Osteocyte (in vitro differentiated cells): ENCODE results near the gene ATXN3L. TPM values are rescaled to one million over a fixed set of nuclear protein-coding genes. Genes with fewer than 3 reads are reported as not detected.
A peak's percentile ranks its signal among the peaks of the same experiment; 100 is the strongest.

ENCODE experiments used
- DNase-seq: peaks from one replicate; pipeline ENCODE4 v3.0.0; 2021; ENCODE audit warnings: mixed read lengths; ENCODE audit not compliant: unreplicated experiment; ENCODE audit errors: extremely low spot score
- H3K27ac Mint-ChIP-seq: one replicate; pipeline ENCODE4 v1.8.0; 2021; ENCODE audit warnings: mild to moderate bottlenecking, mixed read lengths; ENCODE audit not compliant: unreplicated experiment
- H3K27me3 Mint-ChIP-seq: one replicate; pipeline ENCODE4 v1.8.0; 2021; ENCODE audit warnings: mixed read lengths; ENCODE audit not compliant: unreplicated experiment
- H3K36me3 Mint-ChIP-seq: one replicate; pipeline ENCODE4 v1.8.0; 2021; ENCODE audit warnings: mixed read lengths; ENCODE audit not compliant: unreplicated experiment
- H3K4me1 Mint-ChIP-seq: one replicate; pipeline ENCODE4 v1.8.0; 2021; ENCODE audit warnings: mixed read lengths; ENCODE audit not compliant: unreplicated experiment
- H3K4me3 Mint-ChIP-seq: one replicate; pipeline ENCODE4 v1.8.0; 2021; ENCODE audit warnings: mild to moderate bottlenecking, moderate library complexity, mixed read lengths; ENCODE audit not compliant: unreplicated experiment
- H3K9me3 Mint-ChIP-seq: one replicate; pipeline ENCODE4 v1.8.0; 2021; ENCODE audit warnings: mixed read lengths; ENCODE audit not compliant: unreplicated experiment
- total RNA-seq: library from RNA; stranded (reverse); gene quantifications from 2 replicates; pipeline ENCODE4 v1.2.1, GENCODE V29; 2021
- TF ChIP-seq, protein P1 (sequence below): fragments of 200-600 bp; sonication (generic); IDR thresholded peaks from 2 replicates; pipeline ENCODE4 v1.5.0; 2021; ENCODE audit warnings: antibody characterized with exemption, mild to moderate bottlenecking, moderate library complexity

The ATXN3L gene
- total RNA-seq, 1 donor from 2014 or later, result not detected

DNA sequence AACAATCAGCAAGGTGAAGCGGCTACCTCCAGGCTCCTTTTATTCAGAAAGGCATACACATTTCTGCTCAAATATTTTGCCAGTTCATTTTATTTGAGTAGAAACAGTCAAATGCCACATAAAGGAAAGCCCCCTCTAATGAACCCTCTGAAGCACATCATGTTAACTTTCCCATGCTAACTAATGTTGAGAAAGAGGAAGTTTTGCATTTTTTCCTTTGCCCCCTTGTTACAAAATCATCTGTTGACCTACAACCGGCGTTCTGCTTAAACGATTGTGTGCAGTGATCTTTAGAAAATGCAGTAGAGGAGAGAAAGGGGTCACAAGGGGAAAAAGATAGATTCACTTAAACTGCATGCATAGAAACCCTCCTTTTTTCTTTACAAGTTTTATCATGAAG is 25.2 kb upstream of the ATXN3L start:
- Mint-ChIP-seq H3K4me1 (peaks cover 13% of the 10 kb centered on the region), H3K9me3 (peaks cover 7% of the 10 kb centered on the region), H3K36me3 (no peaks in the 10 kb centered on the region), H3K27me3 (no peaks in the 10 kb centered on the region), H3K27ac (no peak overlapping the region), H3K4me3 (no peak overlapping the region)
- DNase-seq, result no peak
- TF ChIP-seq, protein P1, sequence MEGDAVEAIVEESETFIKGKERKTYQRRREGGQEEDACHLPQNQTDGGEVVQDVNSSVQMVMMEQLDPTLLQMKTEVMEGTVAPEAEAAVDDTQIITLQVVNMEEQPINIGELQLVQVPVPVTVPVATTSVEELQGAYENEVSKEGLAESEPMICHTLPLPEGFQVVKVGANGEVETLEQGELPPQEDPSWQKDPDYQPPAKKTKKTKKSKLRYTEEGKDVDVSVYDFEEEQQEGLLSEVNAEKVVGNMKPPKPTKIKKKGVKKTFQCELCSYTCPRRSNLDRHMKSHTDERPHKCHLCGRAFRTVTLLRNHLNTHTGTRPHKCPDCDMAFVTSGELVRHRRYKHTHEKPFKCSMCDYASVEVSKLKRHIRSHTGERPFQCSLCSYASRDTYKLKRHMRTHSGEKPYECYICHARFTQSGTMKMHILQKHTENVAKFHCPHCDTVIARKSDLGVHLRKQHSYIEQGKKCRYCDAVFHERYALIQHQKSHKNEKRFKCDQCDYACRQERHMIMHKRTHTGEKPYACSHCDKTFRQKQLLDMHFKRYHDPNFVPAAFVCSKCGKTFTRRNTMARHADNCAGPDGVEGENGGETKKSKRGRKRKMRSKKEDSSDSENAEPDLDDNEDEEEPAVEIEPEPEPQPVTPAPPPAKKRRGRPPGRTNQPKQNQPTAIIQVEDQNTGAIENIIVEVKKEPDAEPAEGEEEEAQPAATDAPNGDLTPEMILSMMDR, result no peak

DNA sequence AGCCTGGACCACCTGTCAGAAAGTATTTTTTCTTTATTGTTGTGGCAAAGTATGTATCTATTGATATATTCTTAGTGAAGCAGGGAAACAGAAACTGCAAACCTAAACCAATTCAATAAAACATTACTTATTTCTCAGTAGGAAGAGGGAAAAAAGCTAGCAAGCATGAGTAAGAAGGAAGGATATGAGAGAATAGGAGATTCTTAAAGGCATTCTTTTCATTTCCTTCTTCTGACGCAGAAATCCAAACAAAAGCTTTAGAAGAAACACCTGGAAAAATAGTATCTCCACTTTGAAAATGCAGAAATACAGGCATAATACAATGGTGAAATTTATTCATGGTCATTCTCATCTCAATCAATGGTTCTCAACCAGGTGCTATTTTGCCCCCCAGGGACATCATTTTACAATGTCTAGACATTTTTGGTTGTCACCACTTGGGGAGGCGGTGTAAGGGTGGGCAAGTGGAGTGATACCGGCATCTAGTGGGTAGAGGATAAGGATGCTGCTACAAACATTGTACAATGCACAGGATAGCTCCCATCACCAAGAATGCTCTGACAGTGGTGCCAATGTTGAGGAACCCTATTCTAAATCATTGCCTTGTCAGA is 21.7 kb upstream of the ATXN3L start:
- Mint-ChIP-seq H3K36me3 (no peaks in the 10 kb centered on the region), H3K27ac (peak overlapping the region; percentile 27), H3K9me3 (peaks cover 8% of the 10 kb centered on the region), H3K27me3 (no peaks in the 10 kb centered on the region), H3K4me3 (no peak overlapping the region), H3K4me1 (peaks cover 25% of the 10 kb centered on the region)
- no peak for DNase-seq
- TF ChIP-seq, protein P1, result peak; percentile 6

DNA sequence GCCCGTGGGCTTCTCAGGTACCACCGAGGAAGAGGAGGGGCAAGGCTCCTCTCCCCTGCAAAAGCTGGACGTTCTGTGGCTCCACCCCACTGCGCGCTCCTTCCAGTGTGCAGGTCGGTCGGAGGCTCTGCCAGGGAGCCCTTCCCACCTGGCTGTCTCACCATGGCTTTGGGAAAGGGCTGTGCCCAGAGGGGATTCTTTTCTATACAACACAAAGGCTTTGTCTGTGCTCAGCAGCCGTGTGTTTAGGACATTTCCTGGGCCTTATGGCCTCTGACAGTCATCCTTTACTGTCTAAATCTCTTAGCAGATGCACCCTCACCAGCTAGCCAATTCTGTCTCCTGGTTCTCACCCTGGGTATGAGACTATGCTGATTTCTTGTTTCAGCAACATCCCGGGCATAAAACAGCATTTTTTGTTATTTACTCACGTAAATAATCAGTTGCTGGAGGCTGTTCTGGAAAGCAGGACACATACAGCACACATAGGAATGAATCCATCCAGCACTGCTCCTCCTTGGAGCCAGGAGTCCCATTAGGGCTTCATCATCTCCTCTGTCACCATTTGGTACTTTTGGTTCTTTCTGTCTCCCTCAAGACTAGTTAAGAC is 20.4 kb upstream of the ATXN3L start:
- H3K4me1 Mint-ChIP-seq, result peaks cover 25% of the 10 kb centered on the region
- H3K27ac Mint-ChIP-seq, result no peak overlapping the region
- DNase-seq, result no peak
- no peak overlapping the region for H3K4me3 Mint-ChIP-seq
- peaks cover 12% of the 10 kb centered on the region for H3K9me3 Mint-ChIP-seq
- TF ChIP-seq, protein P1, result no peak
- H3K27me3 Mint-ChIP-seq, result no peaks in the 10 kb centered on the region
- H3K36me3 Mint-ChIP-seq, result no peaks in the 10 kb centered on the region

DNA sequence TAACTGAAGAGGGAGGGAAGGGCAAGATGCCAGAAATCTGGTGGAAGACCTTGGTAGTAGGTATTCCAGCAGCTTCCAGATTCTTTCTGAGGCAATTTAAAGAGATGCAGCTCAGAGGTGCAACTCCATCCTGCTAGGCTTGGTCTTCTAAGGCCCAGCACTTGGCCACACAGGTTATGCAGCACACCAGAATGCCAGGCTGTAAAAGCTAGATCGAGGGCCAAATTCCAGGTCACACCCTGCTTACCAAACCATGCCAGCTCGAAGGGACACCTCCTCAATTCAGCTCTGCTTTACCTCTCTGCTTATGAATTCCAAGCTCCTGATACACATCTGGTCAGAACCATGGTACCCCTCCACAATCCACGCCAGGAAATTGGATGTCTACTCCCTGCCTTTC is 19.8 kb upstream of the ATXN3L start:
- H3K36me3 Mint-ChIP-seq, result no peaks in the 10 kb centered on the region
- peaks cover 25% of the 10 kb centered on the region for H3K4me1 Mint-ChIP-seq
- DNase-seq, result no peak
- no peak overlapping the region for H3K27ac Mint-ChIP-seq
- no peaks in the 10 kb centered on the region for H3K27me3 Mint-ChIP-seq
- H3K4me3 Mint-ChIP-seq, result no peak overlapping the region
- TF ChIP-seq, protein P1, result no peak
- H3K9me3 Mint-ChIP-seq, result peaks cover 12% of the 10 kb centered on the region

DNA sequence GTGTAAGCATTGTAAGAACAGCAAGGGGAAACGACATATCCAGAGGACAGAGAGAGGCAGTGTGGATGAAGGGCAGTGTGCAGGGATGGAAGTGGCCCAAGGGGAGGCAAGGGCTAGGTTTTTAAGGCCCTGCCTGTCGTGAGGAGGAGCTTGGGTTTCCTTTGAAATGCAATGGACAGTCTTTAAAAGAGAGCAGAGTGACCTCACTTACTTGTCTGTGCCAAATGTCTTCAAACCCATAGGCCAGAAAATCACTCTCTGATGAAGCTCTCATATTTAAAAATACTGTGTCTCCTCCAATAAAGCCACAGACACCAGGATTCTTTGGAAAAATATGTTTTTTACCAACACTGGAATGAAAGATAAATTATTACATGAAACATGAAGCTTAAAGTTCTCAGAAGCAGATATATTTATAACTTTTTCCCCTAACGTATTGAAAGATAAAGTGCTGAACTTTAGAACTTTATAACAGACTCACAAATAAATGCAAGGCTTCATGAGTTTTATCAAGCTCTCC is 19.2 kb upstream of the ATXN3L start:
- Mint-ChIP-seq H3K9me3 (peaks cover 12% of the 10 kb centered on the region), H3K4me3 (no peak overlapping the region), H3K36me3 (no peaks in the 10 kb centered on the region), H3K4me1 (peaks cover 25% of the 10 kb centered on the region), H3K27ac (no peak overlapping the region), H3K27me3 (no peaks in the 10 kb centered on the region)
- TF ChIP-seq, protein P1, result no peak
- DNase-seq, result no peak
